IMR-90 (cell line): ENCODE measurements around the gene PCDHB15. TPM values are rescaled to one million over a fixed set of nuclear protein-coding genes. Genes with fewer than 3 reads are reported as not detected.
"Not testable (repeated sequence)": the region's sequence is repeated elsewhere in the genome, so short reads cannot be mapped to it uniquely, and the experiment has no call there.

Experiments
- ATAC-seq: fragments of 200-7000 bp; cut with Tn5 transposase; 2 replicates; pipeline ENCODE4 v1.9.1; 2020; ENCODE audit warnings: low read depth, mild to moderate bottlenecking, moderate library complexity
- BruUV-seq: library from RNA; stranded (reverse); fragments of 400-500 nt; replicated peaks from 2 replicates; lab custom pipeline; 2021; lab: Mats Ljungman, UMichigan
- CTCF ChIA-PET: fragments of 300-600 bp; formaldehyde crosslinking; extraction: SDS; loops from one replicate; lab custom pipeline; 2021; ENCODE audit warnings: antibody characterized with exemption; lab: Yijun Ruan, JAX
- POLR2A ChIA-PET: fragments of 300-600 bp; sonication (Branson Sonifier 250); formaldehyde crosslinking; loops from one replicate; lab custom pipeline; 2022; ENCODE audit warnings: antibody characterized with exemption; ENCODE audit not compliant: unreplicated experiment; lab: Charles Lee
- DNase-seq: peaks from one replicate; pipeline ENCODE4 v3.0.0; 2013
- H2AFZ ChIP-seq: replicated peaks from 2 replicates; pipeline ENCODE3; 2013; ENCODE audit warnings: low read length, mild to moderate bottlenecking; ENCODE audit not compliant: poor library complexity
- H2AK5ac ChIP-seq: 2 replicates; pipeline ENCODE4 v1.6.1; 2013; ENCODE audit warnings: low read depth, low read length, inconsistent platforms
- H2AK9ac ChIP-seq: replicated peaks from 2 replicates; pipeline ENCODE3; 2013; ENCODE audit warnings: mild to moderate bottlenecking, low read depth, low read length, moderate library complexity; ENCODE audit not compliant: poor library complexity
- H2BK120ac ChIP-seq: 2 replicates; pipeline ENCODE4 v1.6.1; 2013; ENCODE audit warnings: low read depth, low read length, inconsistent platforms
- H2BK15ac ChIP-seq: 3 replicates; pipeline ENCODE4 v1.6.1; 2013; ENCODE audit warnings: low read depth, low read length, inconsistent platforms
- H2BK20ac ChIP-seq: 2 replicates; pipeline ENCODE4 v1.6.1; 2013; ENCODE audit warnings: low read depth, mild to moderate bottlenecking, inconsistent platforms, low read length, moderate library complexity
- H2BK5ac ChIP-seq: 2 replicates; pipeline ENCODE4 v1.6.1; 2013; ENCODE audit warnings: mild to moderate bottlenecking, low read depth, low read length, inconsistent platforms; ENCODE audit not compliant: poor library complexity, severe bottlenecking
- H3K14ac ChIP-seq: replicated peaks from 2 replicates; pipeline ENCODE4 v1.6.1; 2013; ENCODE audit warnings: low read depth, low read length, inconsistent platforms
- H3K18ac ChIP-seq: 2 replicates; pipeline ENCODE4 v1.6.1; 2013; ENCODE audit warnings: low read depth, low read length, control low read depth
- H3K23ac ChIP-seq: 2 replicates; pipeline ENCODE4 v1.6.1; 2013; ENCODE audit warnings: low read depth, low read length, inconsistent platforms
- H3K27ac ChIP-seq: 2 replicates; pipeline ENCODE4 v1.5.1; 2013; ENCODE audit warnings: mild to moderate bottlenecking, control low read depth, low read length; ENCODE audit not compliant: insufficient read depth
- H3K27me3 ChIP-seq: 2 replicates; pipeline ENCODE4 v1.6.1; 2013; ENCODE audit warnings: low read length; ENCODE audit not compliant: control insufficient read depth, insufficient read depth
- H3K36me3 ChIP-seq: 2 replicates; pipeline ENCODE4 v1.6.1; 2013; ENCODE audit warnings: low read length, mixed read lengths; ENCODE audit not compliant: control insufficient read depth, insufficient read depth
- H3K4ac ChIP-seq: 2 replicates; pipeline ENCODE4 v1.6.1; 2013; ENCODE audit warnings: low read depth, low read length, inconsistent platforms
- H3K4me1 ChIP-seq: 2 replicates; pipeline ENCODE4 v1.6.1; 2013; ENCODE audit warnings: low read length, mixed read lengths; ENCODE audit not compliant: control insufficient read depth, insufficient read depth
- H3K4me2 ChIP-seq: 2 replicates; pipeline ENCODE4 v1.6.1; 2013; ENCODE audit warnings: low read depth, mild to moderate bottlenecking, control low read depth, low read length, moderate library complexity
- H3K4me3 ChIP-seq: 2 replicates; pipeline ENCODE4 v1.5.1; 2013; ENCODE audit warnings: low read depth, mild to moderate bottlenecking, control low read depth, low read length, moderate library complexity; ENCODE audit not compliant: insufficient read depth
- H3K56ac ChIP-seq: 2 replicates; pipeline ENCODE4 v1.6.1; 2013; ENCODE audit warnings: low read length, inconsistent platforms; ENCODE audit not compliant: insufficient read depth; ENCODE audit errors: extremely low read depth
- H3K79me1 ChIP-seq, 2 experiments: 2 replicates each; pipeline ENCODE4 v1.6.1; 2013; ENCODE audit warnings: low read length in 2 of 2, inconsistent platforms in 1 of 2, low read depth in 1 of 2
- H3K9ac ChIP-seq: 2 replicates; pipeline ENCODE4 v1.6.1; 2013; ENCODE audit warnings: low read depth, low read length, control low read depth
- H3K9me1 ChIP-seq: 2 replicates; pipeline ENCODE4 v1.6.1; 2013; ENCODE audit warnings: low read length, inconsistent platforms; ENCODE audit not compliant: insufficient read depth
- H3K9me3 ChIP-seq: 2 replicates; pipeline ENCODE4 v1.6.1; 2013; ENCODE audit warnings: low read length; ENCODE audit not compliant: control insufficient read depth, insufficient read depth
- H4K20me1 ChIP-seq: 2 replicates; pipeline ENCODE4 v1.6.1; 2013; ENCODE audit warnings: low read length, inconsistent platforms; ENCODE audit not compliant: insufficient read depth
- H4K5ac ChIP-seq: 2 replicates; pipeline ENCODE4 v1.6.1; 2013; ENCODE audit warnings: mild to moderate bottlenecking, low read depth, low read length, control low read depth
- H4K8ac ChIP-seq, 2 experiments: 2 replicates each; pipeline ENCODE4 v1.6.1; 2013; ENCODE audit warnings: low read depth in 2 of 2, low read length in 2 of 2, control low read depth in 1 of 2, inconsistent platforms in 1 of 2
- H4K91ac ChIP-seq: 2 replicates; pipeline ENCODE4 v1.6.1; 2013; ENCODE audit warnings: low read depth, low read length, inconsistent platforms; ENCODE audit not compliant: insufficient read depth
- WGBS, 2 experiments: methylation state at CpG; one replicate each; pipeline versions ENCODE4 v1.1.5 to v1.1.7; 2013; ENCODE audit warnings: missing lambda C conversion rate in 2 of 2; ENCODE audit not compliant: insufficient read length in 1 of 2; ENCODE audit errors: extremely low coverage in 2 of 2; 5-methylcytosine and 5-hydroxymethylcytosine counted together
- dilution Hi-C: fragments of 300-500 bp; cut with HindIII; formaldehyde crosslinking; loops from one replicate; pipeline ENCODE4 v1.14.3; 2018; ENCODE audit warnings: low sequenced_read_pairs; ENCODE audit not compliant: unreplicated experiment
- in situ Hi-C: fragments of 300-500 bp; cut with MboI; formaldehyde crosslinking; loops from 3 replicates; pipeline ENCODE4 v1.14.3; 2019; ENCODE audit warnings: low sequenced_read_pairs, inconsistent platforms, mixed read lengths
- intact Hi-C: fragments of 100-400 bp; cut with micrococcal nuclease; formaldehyde crosslinking; loops from 2 replicates; pipeline ENCODE4 v1.10.0; 2022
- polyA plus RNA-seq, 3 experiments: library from polyadenylated mRNA; depleted of rRNA; stranded (reverse); fragments of >200 nt; gene quantifications; 2 replicates each; pipeline ENCODE4 v1.2.3, GENCODE V29; 2012; ENCODE audit warnings: low replicate concordance in 1 of 3
- total RNA-seq: library from RNA; depleted of rRNA; stranded (reverse); fragments of >200 nt; gene quantifications from 2 replicates; pipeline ENCODE4 v1.2.3, GENCODE V29; 2012

Gene PCDHB15
- total and polyA plus RNA-seq, 2 of the 4 experiments (the other 2 are of a cell fraction) = 0.17 to 0.18 TPM

DNA sequence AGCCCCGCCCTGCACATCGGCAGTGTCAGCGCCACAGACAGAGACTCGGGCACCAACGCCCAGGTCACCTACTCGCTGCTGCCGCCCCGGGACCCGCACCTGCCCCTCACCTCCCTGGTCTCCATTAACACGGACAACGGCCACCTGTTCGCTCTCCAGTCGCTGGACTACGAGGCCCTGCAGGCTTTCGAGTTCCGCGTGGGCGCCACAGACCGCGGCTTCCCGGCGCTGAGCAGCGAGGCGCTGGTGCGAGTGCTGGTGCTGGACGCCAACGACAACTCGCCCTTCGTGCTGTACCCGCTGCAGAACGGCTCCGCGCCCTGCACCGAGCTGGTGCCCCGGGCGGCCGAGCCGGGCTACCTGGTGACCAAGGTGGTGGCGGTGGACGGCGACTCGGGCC is 1.8 kb downstream of the PCDHB15 start:
- ATAC-seq, H3K23ac ChIP-seq, H3K79me1 ChIP-seq, CTCF ChIA-PET, H4K8ac ChIP-seq, H2AFZ ChIP-seq, H3K9ac ChIP-seq, H3K4me1 ChIP-seq, H3K9me1 ChIP-seq, H4K5ac ChIP-seq, H3K4me2 ChIP-seq, intact Hi-C loops, H2AK5ac ChIP-seq, H3K36me3 ChIP-seq, H4K20me1 ChIP-seq, H3K4me3 ChIP-seq, H3K27ac ChIP-seq, H2AK9ac ChIP-seq, in situ Hi-C loops, H3K18ac ChIP-seq, H2BK120ac ChIP-seq, BruUV-seq, H3K14ac ChIP-seq, H2BK5ac ChIP-seq, H3K56ac ChIP-seq, H3K27me3 ChIP-seq, POLR2A ChIA-PET, H2BK20ac ChIP-seq, H4K91ac ChIP-seq, H3K4ac ChIP-seq, H2BK15ac ChIP-seq, dilution Hi-C loops, DNase-seq: not testable (repeated sequence)
- WGBS, 2 experiments = no CpG with 5 or more reads among the region's 42 CpGs
- H3K9me3 ChIP-seq = peaks cover 27% of the 10 kb centered on the region

GRCh38 chr5:141247434-141247833 is 2.2 kb downstream of the PCDHB15 start:
- BruUV-seq, H3K18ac ChIP-seq, H3K27ac ChIP-seq, DNase-seq, H3K4me1 ChIP-seq, H3K14ac ChIP-seq, H2BK5ac ChIP-seq, H2BK15ac ChIP-seq, CTCF ChIA-PET, H3K4ac ChIP-seq, ATAC-seq, H3K27me3 ChIP-seq, H4K5ac ChIP-seq, H3K23ac ChIP-seq, H3K9me1 ChIP-seq, H4K91ac ChIP-seq, H4K20me1 ChIP-seq, H2AFZ ChIP-seq, H3K79me1 ChIP-seq, dilution Hi-C loops, H4K8ac ChIP-seq, H3K4me3 ChIP-seq, H2AK5ac ChIP-seq, H2BK20ac ChIP-seq, POLR2A ChIA-PET, in situ Hi-C loops, H3K56ac ChIP-seq, H3K9ac ChIP-seq, intact Hi-C loops, H2BK120ac ChIP-seq, H3K36me3 ChIP-seq, H2AK9ac ChIP-seq, H3K4me2 ChIP-seq: not testable (repeated sequence)
- WGBS, 2 experiments = 41% methylated on average over 17 of the region's 34 CpGs; no CpG with 5 or more reads in 1 of the 2 experiments
- H3K9me3 ChIP-seq = peaks cover 26% of the 10 kb centered on the region
